ENCODE data around the gene CDK14.

GRCh38 chr7:90713628-90714027, 117.5 kb downstream of the CDK14 start:
- TF ChIP-seq POLR2AphosphoS5 (IDR thresholded peaks at IDR 0.05) (no peak), CTCF (IDR thresholded peaks at IDR 0.05) (no peak), POLR2A (IDR thresholded peaks at IDR 0.05) (no peak), EP300 (IDR thresholded peaks at IDR 0.05) (no peak)
